Osteocyte (in vitro differentiated cells): ENCODE measurements around the gene TBXAS1. TPM values are rescaled to one million over a fixed set of nuclear protein-coding genes. Genes with fewer than 3 reads are reported as not detected.
A peak's percentile ranks its signal among the peaks of the same experiment; 100 is the strongest.

Experiments
- DNase-seq: peaks from one replicate; pipeline ENCODE4 v3.0.0; 2021; ENCODE audit warnings: mixed read lengths; ENCODE audit not compliant: unreplicated experiment; ENCODE audit errors: extremely low spot score
- H3K27ac Mint-ChIP-seq: one replicate; pipeline ENCODE4 v1.8.0; 2021; ENCODE audit warnings: mild to moderate bottlenecking, mixed read lengths; ENCODE audit not compliant: unreplicated experiment
- H3K27me3 Mint-ChIP-seq: one replicate; pipeline ENCODE4 v1.8.0; 2021; ENCODE audit warnings: mixed read lengths; ENCODE audit not compliant: unreplicated experiment
- H3K36me3 Mint-ChIP-seq: one replicate; pipeline ENCODE4 v1.8.0; 2021; ENCODE audit warnings: mixed read lengths; ENCODE audit not compliant: unreplicated experiment
- H3K4me1 Mint-ChIP-seq: one replicate; pipeline ENCODE4 v1.8.0; 2021; ENCODE audit warnings: mixed read lengths; ENCODE audit not compliant: unreplicated experiment
- H3K4me3 Mint-ChIP-seq: one replicate; pipeline ENCODE4 v1.8.0; 2021; ENCODE audit warnings: mild to moderate bottlenecking, moderate library complexity, mixed read lengths; ENCODE audit not compliant: unreplicated experiment
- H3K9me3 Mint-ChIP-seq: one replicate; pipeline ENCODE4 v1.8.0; 2021; ENCODE audit warnings: mixed read lengths; ENCODE audit not compliant: unreplicated experiment
- CTCF ChIP-seq: fragments of 200-600 bp; sonication (generic); IDR thresholded peaks from 2 replicates; pipeline ENCODE4 v1.5.0; 2021; ENCODE audit warnings: antibody characterized with exemption, mild to moderate bottlenecking, moderate library complexity
- total RNA-seq: library from RNA; stranded (reverse); gene quantifications from 2 replicates; pipeline ENCODE4 v1.2.1, GENCODE V29; 2021

The TBXAS1 gene
- total RNA-seq, 1 donor from 2014 or later: 3.5 TPM

GRCh38 chr7:140053812-140054539, 224.9 kb downstream of the TBXAS1 start:
- Mint-ChIP-seq H3K9me3 (no peaks in the 10 kb centered on the region), H3K27ac (no peak overlapping the region), H3K36me3 (peaks cover 36% of the 10 kb centered on the region), H3K27me3 (no peaks in the 10 kb centered on the region), H3K4me3 (no peak overlapping the region), H3K4me1 (peaks cover 20% of the 10 kb centered on the region)
- no peak for DNase-seq
- no peak for TF ChIP-seq CTCF

- Mint-ChIP-seq H3K27me3 (no peaks in the 10 kb centered on the region), H3K27ac (no peak overlapping the region), H3K4me3 (no peak overlapping the region), H3K9me3 (no peaks in the 10 kb centered on the region), H3K36me3 (peaks cover 36% of the 10 kb centered on the region), H3K4me1 (peaks cover 21% of the 10 kb centered on the region)
- no peak for TF ChIP-seq CTCF
- DNase-seq: peak; percentile 34
These were observed 225.7 kb downstream of the TBXAS1 start for GRCh38 chr7:140054751-140055150.

GRCh38 chr7:140055833-140056232, 226.8 kb downstream of the TBXAS1 start:
- H3K27ac Mint-ChIP-seq: no peak overlapping the region
- H3K27me3 Mint-ChIP-seq: no peaks in the 10 kb centered on the region
- DNase-seq: no peak
- peaks cover 20% of the 10 kb centered on the region for H3K4me1 Mint-ChIP-seq
- no peak overlapping the region for H3K4me3 Mint-ChIP-seq
- no peaks in the 10 kb centered on the region for H3K9me3 Mint-ChIP-seq
- no peak for TF ChIP-seq CTCF
- H3K36me3 Mint-ChIP-seq: peaks cover 34% of the 10 kb centered on the region

- H3K27ac Mint-ChIP-seq: no peak overlapping the region
These were observed 227.5 kb downstream of the TBXAS1 start for GRCh38 chr7:140056431-140057142.

More at GRCh38 chr7:140056431-140057142, 227.5 kb downstream of the TBXAS1 start:
- no peaks in the 10 kb centered on the region for H3K27me3 Mint-ChIP-seq
- no peak overlapping the region for H3K4me3 Mint-ChIP-seq
- no peaks in the 10 kb centered on the region for H3K9me3 Mint-ChIP-seq
- peak; percentile 49 for DNase-seq
- no peak for TF ChIP-seq CTCF
- H3K4me1 Mint-ChIP-seq: peaks cover 27% of the 10 kb centered on the region
- peaks cover 34% of the 10 kb centered on the region for H3K36me3 Mint-ChIP-seq
